ENCODE data around the gene DCAF6. TPM values are rescaled to one million over a fixed set of nuclear protein-coding genes. Genes with fewer than 3 reads are reported as not detected.
A peak's percentile ranks its signal among the peaks of the same experiment; 100 is the strongest.

DCAF6 gene
- total RNA-seq, 1 experiment from 2014 or later: 41.9 TPM

DNA sequence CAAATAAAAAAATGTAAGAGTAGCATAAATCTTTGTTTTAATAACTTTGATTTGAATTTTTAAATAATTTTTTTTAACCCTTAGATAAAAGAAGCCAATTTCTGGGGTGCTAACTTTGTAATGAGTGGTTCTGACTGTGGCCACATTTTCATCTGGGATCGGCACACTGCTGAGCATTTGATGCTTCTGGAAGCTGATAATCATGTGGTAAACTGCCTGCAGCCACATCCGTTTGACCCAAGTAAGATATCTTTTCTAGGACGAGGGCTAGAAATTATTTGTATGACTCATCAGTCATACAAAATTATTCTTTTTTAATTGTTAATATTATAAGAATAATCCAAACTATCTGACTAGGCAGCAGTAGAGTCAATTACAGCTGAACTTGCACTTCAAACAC, 129.0 kb downstream of the DCAF6 start:
- peaks cover 1% of the 10 kb centered on the region; the same call in 1 of the 2 replicates for H3K4me1 ChIP-seq
- no peaks in the 10 kb centered on the region for H3K4me1 Mint-ChIP-seq (ENCODE audit: low read depth, unreplicated experiment)
- H3K27me3 ChIP-seq (replicated peaks; ENCODE audit: control insufficient read depth, insufficient read depth, low read length): no peaks in the 10 kb centered on the region
- ChIA-PET POLR2A (no interaction called here), CTCF (no interaction called here)
- H3K36me3 Mint-ChIP-seq (ENCODE audit: insufficient read depth, unreplicated experiment): peaks cover 48% of the 10 kb centered on the region
- no peaks in the 10 kb centered on the region for H3K9me3 Mint-ChIP-seq (ENCODE audit: unreplicated experiment)
- no peaks in the 10 kb centered on the region for H3K9me3 ChIP-seq
- no peak overlapping the region for H3K4me3 ChIP-seq (ENCODE audit: low read depth, low read length)
- no peak for TF ChIP-seq CTCF (IDR thresholded peaks at IDR 0.05; ENCODE audit: insufficient read depth in 1 of 2, low read depth in 1 of 2, low read length in 1 of 2, severe bottlenecking in 1 of 2, unreplicated experiment in 1 of 2)
- H3K27me3 Mint-ChIP-seq (ENCODE audit: insufficient read depth, unreplicated experiment): no peaks in the 10 kb centered on the region
- H3K27ac Mint-ChIP-seq (ENCODE audit: unreplicated experiment): no peak overlapping the region
- intact Hi-C loops (cut with micrococcal nuclease; ENCODE audit: unreplicated experiment): no loop called here
- peaks cover 1% of the 10 kb centered on the region for H3K36me3 ChIP-seq (ENCODE audit: control insufficient read depth, insufficient read depth, low read length)
- BruUV-seq (replicated peaks): no TSS peak
- DNase-seq: no peak
- H3K4me3 Mint-ChIP-seq (ENCODE audit: unreplicated experiment): no peak overlapping the region

- Mint-ChIP-seq H3K36me3 (ENCODE audit: insufficient read depth, unreplicated experiment) (peaks cover 63% of the 10 kb centered on the region), H3K4me3 (ENCODE audit: unreplicated experiment) (no peak overlapping the region), H3K27me3 (ENCODE audit: insufficient read depth, unreplicated experiment) (no peaks in the 10 kb centered on the region), H3K9me3 (ENCODE audit: unreplicated experiment) (no peaks in the 10 kb centered on the region), H3K4me1 (ENCODE audit: low read depth, unreplicated experiment) (no peaks in the 10 kb centered on the region), H3K27ac (ENCODE audit: unreplicated experiment) (no peak overlapping the region)
- no peak for TF ChIP-seq CTCF (IDR thresholded peaks at IDR 0.05; ENCODE audit: insufficient read depth in 1 of 2, low read depth in 1 of 2, low read length in 1 of 2, severe bottlenecking in 1 of 2, unreplicated experiment in 1 of 2)
- no TSS peak for BruUV-seq (replicated peaks)
- Histone ChIP-seq H3K36me3 (ENCODE audit: control insufficient read depth, insufficient read depth, low read length) (peaks cover 1% of the 10 kb centered on the region), H3K4me3 (ENCODE audit: low read depth, low read length) (no peak overlapping the region), H3K9me3 (no peaks in the 10 kb centered on the region), H3K27me3 (replicated peaks; ENCODE audit: control insufficient read depth, insufficient read depth, low read length) (no peaks in the 10 kb centered on the region), H3K4me1 (no peaks in the 10 kb centered on the region)
- no peak for DNase-seq
- intact Hi-C loops (cut with micrococcal nuclease; ENCODE audit: unreplicated experiment): no loop called here
- CTCF ChIA-PET: no interaction called here
- POLR2A ChIA-PET: no interaction called here
Measured at GRCh38 chr1:168069384-168069783, 132.9 kb downstream of the DCAF6 start.

DNA sequence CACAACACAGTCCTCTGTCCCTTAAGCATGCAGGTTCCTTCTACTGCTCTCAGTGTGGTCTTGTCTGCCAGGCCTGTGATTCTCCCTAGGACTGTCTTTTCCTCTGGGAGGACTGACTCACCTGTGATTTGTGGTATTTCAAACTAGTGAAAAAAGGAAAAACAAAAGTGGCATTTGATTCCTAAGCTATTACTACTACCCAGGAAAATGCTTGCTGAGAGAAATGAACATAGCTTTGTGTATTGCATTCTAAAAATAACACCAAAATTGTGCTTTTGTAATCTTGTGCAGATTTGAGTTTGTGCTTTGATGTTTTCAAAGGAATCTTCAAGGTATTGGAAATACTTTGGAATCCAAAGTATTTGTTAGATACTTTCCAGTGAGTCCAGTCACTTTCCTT, 143.3 kb downstream of the DCAF6 start:
- intact Hi-C loops (cut with micrococcal nuclease; ENCODE audit: unreplicated experiment): loop anchor here (5.0 kb wide), 3 partner anchors 142 to 477 kb away; partner anchors contain the start of genes DCAF6, MPC2 and SFT2D2
- no peaks in the 10 kb centered on the region for H3K27me3 ChIP-seq (replicated peaks; ENCODE audit: control insufficient read depth, insufficient read depth, low read length)
- peaks cover 9% of the 10 kb centered on the region; the same call in 1 of the 2 replicates for H3K36me3 ChIP-seq (ENCODE audit: control insufficient read depth, insufficient read depth, low read length)
- TSS peak; percentile 10 for BruUV-seq (replicated peaks)
- Mint-ChIP-seq H3K27ac (ENCODE audit: unreplicated experiment) (peak overlapping the region; percentile 49), H3K36me3 (ENCODE audit: insufficient read depth, unreplicated experiment) (peaks cover 67% of the 10 kb centered on the region), H3K9me3 (ENCODE audit: unreplicated experiment) (no peaks in the 10 kb centered on the region), H3K27me3 (ENCODE audit: insufficient read depth, unreplicated experiment) (no peaks in the 10 kb centered on the region), H3K4me1 (ENCODE audit: low read depth, unreplicated experiment) (peaks cover 41% of the 10 kb centered on the region), H3K4me3 (ENCODE audit: unreplicated experiment) (no peak overlapping the region)
- H3K9me3 ChIP-seq: no peaks in the 10 kb centered on the region
- ChIA-PET POLR2A (no interaction called here), CTCF (interaction anchor here (0.6 kb wide), 1 partner anchor 67 kb away, joined by 3 read pairs; no protein-coding TSS in a partner anchor)
- peaks cover 38% of the 10 kb centered on the region for H3K4me1 ChIP-seq
- H3K4me3 ChIP-seq (ENCODE audit: low read depth, low read length): no peak overlapping the region
- TF ChIP-seq CTCF (IDR thresholded peaks at IDR 0.05; ENCODE audit: insufficient read depth in 1 of 2, low read depth in 1 of 2, low read length in 1 of 2, severe bottlenecking in 1 of 2, unreplicated experiment in 1 of 2): no peak
- no peak for DNase-seq
